Chondrocyte (in vitro differentiated cells): ENCODE data around the gene ZSWIM5. TPM values are rescaled to one million over a fixed set of nuclear protein-coding genes. Genes with fewer than 3 reads are reported as not detected.
"Not testable (repeated sequence)": the region's sequence is repeated elsewhere in the genome, so short reads cannot be mapped to it uniquely, and the experiment has no call there.

Experiments
- DNase-seq: peaks from one replicate; pipeline ENCODE4 v3.0.0; 2021; ENCODE audit warnings: mixed read lengths, low spot score
- H3K27ac Mint-ChIP-seq: one replicate; pipeline ENCODE4 v1.8.0; 2021; ENCODE audit warnings: mild to moderate bottlenecking, moderate library complexity, mixed read lengths; ENCODE audit not compliant: unreplicated experiment
- H3K27me3 Mint-ChIP-seq: 2 replicates; pipeline ENCODE4 v1.8.0; 2021; ENCODE audit warnings: low read depth, mixed read lengths
- H3K36me3 Mint-ChIP-seq: 2 replicates; pipeline ENCODE4 v1.8.0; 2021; ENCODE audit warnings: low read depth, mixed read lengths
- H3K4me1 Mint-ChIP-seq: 2 replicates; pipeline ENCODE4 v1.8.0; 2021; ENCODE audit warnings: low read depth, mild to moderate bottlenecking, mixed read lengths
- H3K4me3 Mint-ChIP-seq: one replicate; pipeline ENCODE4 v1.8.0; 2021; ENCODE audit warnings: mild to moderate bottlenecking, moderate library complexity, mixed read lengths; ENCODE audit not compliant: unreplicated experiment
- H3K9me3 Mint-ChIP-seq: 2 replicates; pipeline ENCODE4 v1.8.0; 2021; ENCODE audit warnings: low read depth, mixed read lengths
- CTCF ChIP-seq: fragments of 200-600 bp; sonication (generic); IDR thresholded peaks from 2 replicates; pipeline ENCODE4 v1.5.0; 2021; ENCODE audit warnings: antibody characterized with exemption, mild to moderate bottlenecking, moderate library complexity
- total RNA-seq: library from RNA; stranded (reverse); gene quantifications from 3 replicates; pipeline ENCODE4 v1.2.1, GENCODE V29; 2021

ZSWIM5 gene
- total RNA-seq, 1 donor from 2014 or later, result 1.0 TPM

DNA sequence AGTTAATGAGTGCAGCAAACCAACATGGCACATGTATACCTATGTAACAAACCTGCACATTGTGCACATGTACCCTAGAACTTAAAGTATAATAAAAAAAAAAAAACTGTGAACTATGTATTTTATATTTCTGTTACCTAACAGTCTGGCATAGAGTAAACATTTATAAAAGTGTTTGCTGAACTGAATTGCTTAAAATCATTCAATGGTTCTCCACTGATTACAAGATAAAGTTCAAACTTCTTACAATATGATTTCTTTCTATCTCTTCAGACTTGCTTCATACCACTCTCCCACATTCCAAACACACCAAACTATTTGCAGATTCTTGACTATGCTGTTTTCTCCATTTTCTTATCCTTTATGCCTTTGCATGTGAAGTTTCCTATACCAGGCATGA lies 104.5 kb downstream of the ZSWIM5 start:
- Mint-ChIP-seq H3K4me1 (no peaks in the 10 kb centered on the region), H3K36me3 (no peaks in the 10 kb centered on the region), H3K27me3 (peaks cover 5% of the 10 kb centered on the region), H3K4me3 (no peak overlapping the region), H3K9me3 (peaks cover 5% of the 10 kb centered on the region), H3K27ac (no peak overlapping the region)
- no peak for DNase-seq
- no peak for TF ChIP-seq CTCF

DNA sequence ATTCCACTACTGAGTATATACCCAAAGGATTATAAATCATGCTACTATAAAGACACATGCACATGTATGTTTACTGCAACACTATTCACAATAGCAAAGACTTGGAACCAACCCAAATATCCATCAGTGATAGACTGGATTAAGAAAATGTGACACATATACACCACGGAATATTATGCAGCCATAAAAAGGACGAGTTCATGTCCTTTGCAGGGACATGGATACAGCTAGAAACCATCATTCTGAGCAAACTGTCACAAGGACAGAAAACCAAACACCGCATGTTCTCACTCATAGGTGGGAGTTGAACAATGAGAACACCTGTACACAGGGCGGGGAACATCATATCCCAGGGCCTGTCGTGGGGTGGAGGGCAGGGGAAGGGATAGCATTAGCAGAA lies 104.9 kb downstream of the ZSWIM5 start:
- H3K4me3 Mint-ChIP-seq, H3K27me3 Mint-ChIP-seq, H3K4me1 Mint-ChIP-seq, DNase-seq, H3K27ac Mint-ChIP-seq, H3K36me3 Mint-ChIP-seq, H3K9me3 Mint-ChIP-seq: not testable (repeated sequence)

GRCh38 chr1:45097944-45098343 lies 108.5 kb downstream of the ZSWIM5 start:
- TF ChIP-seq CTCF, result no peak
- H3K9me3 Mint-ChIP-seq, result peaks cover 5% of the 10 kb centered on the region
- H3K4me1 Mint-ChIP-seq, result no peaks in the 10 kb centered on the region
- peaks cover 5% of the 10 kb centered on the region for H3K27me3 Mint-ChIP-seq
- H3K36me3 Mint-ChIP-seq, result no peaks in the 10 kb centered on the region
- no peak for DNase-seq
- H3K27ac Mint-ChIP-seq, result no peak overlapping the region
- no peak overlapping the region for H3K4me3 Mint-ChIP-seq

- Mint-ChIP-seq H3K4me3 (no peak overlapping the region), H3K27ac (no peak overlapping the region), H3K4me1 (no peaks in the 10 kb centered on the region), H3K9me3 (peaks cover 5% of the 10 kb centered on the region), H3K27me3 (peaks cover 5% of the 10 kb centered on the region), H3K36me3 (no peaks in the 10 kb centered on the region)
- no peak for DNase-seq
- no peak for TF ChIP-seq CTCF
These were observed 109.3 kb downstream of the ZSWIM5 start for GRCh38 chr1:45097079-45097478.

- Mint-ChIP-seq H3K27me3 (peaks cover 5% of the 10 kb centered on the region), H3K9me3 (peaks cover 4% of the 10 kb centered on the region), H3K27ac (no peak overlapping the region), H3K4me3 (no peak overlapping the region), H3K4me1 (no peaks in the 10 kb centered on the region), H3K36me3 (no peaks in the 10 kb centered on the region)
- no peak for DNase-seq
- no peak for TF ChIP-seq CTCF
These were observed 111.0 kb downstream of the ZSWIM5 start for GRCh38 chr1:45095450-45095849.

GRCh38 chr1:45094371-45094770 lies 112.0 kb downstream of the ZSWIM5 start:
- H3K4me3 Mint-ChIP-seq, H3K27me3 Mint-ChIP-seq, H3K27ac Mint-ChIP-seq, H3K36me3 Mint-ChIP-seq, DNase-seq, H3K9me3 Mint-ChIP-seq, H3K4me1 Mint-ChIP-seq: not testable (repeated sequence)
